ENCODE results near the gene SMIM24.

- TF ChIP-seq, protein P1, sequence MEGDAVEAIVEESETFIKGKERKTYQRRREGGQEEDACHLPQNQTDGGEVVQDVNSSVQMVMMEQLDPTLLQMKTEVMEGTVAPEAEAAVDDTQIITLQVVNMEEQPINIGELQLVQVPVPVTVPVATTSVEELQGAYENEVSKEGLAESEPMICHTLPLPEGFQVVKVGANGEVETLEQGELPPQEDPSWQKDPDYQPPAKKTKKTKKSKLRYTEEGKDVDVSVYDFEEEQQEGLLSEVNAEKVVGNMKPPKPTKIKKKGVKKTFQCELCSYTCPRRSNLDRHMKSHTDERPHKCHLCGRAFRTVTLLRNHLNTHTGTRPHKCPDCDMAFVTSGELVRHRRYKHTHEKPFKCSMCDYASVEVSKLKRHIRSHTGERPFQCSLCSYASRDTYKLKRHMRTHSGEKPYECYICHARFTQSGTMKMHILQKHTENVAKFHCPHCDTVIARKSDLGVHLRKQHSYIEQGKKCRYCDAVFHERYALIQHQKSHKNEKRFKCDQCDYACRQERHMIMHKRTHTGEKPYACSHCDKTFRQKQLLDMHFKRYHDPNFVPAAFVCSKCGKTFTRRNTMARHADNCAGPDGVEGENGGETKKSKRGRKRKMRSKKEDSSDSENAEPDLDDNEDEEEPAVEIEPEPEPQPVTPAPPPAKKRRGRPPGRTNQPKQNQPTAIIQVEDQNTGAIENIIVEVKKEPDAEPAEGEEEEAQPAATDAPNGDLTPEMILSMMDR (IDR thresholded peaks at IDR 0.05): no peak
- no peak for TF ChIP-seq KDM1A (IDR thresholded peaks at IDR 0.05; ENCODE audit: low read depth)
- no peak for TF ChIP-seq PHF8 (IDR thresholded peaks at IDR 0.05; ENCODE audit: borderline replicate concordance, low read depth)
- TF ChIP-seq NPAS2 (CRISPR knock-in tag; IDR thresholded peaks at IDR 0.05; ENCODE audit: borderline replicate concordance): no peak
- TF ChIP-seq RCOR1 (IDR thresholded peaks at IDR 0.05; ENCODE audit: low read depth, low read length): no peak
- no peak for TF ChIP-seq POLR2A (IDR thresholded peaks at IDR 0.05; ENCODE audit: low read length)
- TF ChIP-seq JUN (IDR thresholded peaks at IDR 0.05): no peak
- TF ChIP-seq CEBPB (IDR thresholded peaks at IDR 0.05): no peak
- no peak for TF ChIP-seq EP300 (IDR thresholded peaks at IDR 0.05)
- TF ChIP-seq HMGXB4 (CRISPR knock-in tag; IDR thresholded peaks at IDR 0.05; ENCODE audit: borderline replicate concordance): no peak
- TF ChIP-seq TP53 (CRISPR knock-in tag; IDR thresholded peaks at IDR 0.05): no peak
- 0 out of 2 replicates have a peak, but pooled peaks have one; percentile 3 for TF ChIP-seq BHLHE40 (IDR thresholded peaks at IDR 0.05; ENCODE audit: low read depth, low read length)
- TF ChIP-seq, protein P2, sequence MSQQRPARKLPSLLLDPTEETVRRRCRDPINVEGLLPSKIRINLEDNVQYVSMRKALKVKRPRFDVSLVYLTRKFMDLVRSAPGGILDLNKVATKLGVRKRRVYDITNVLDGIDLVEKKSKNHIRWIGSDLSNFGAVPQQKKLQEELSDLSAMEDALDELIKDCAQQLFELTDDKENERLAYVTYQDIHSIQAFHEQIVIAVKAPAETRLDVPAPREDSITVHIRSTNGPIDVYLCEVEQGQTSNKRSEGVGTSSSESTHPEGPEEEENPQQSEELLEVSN (IDR thresholded peaks at IDR 0.05; ENCODE audit: borderline replicate concordance, low read depth): no peak
Observed at GRCh38 chr19:3451451-3451866, 28.9 kb downstream of the SMIM24 start.

All from A549 (cell line).